Thyroid gland (tissue), 4 donors: Measurements from ENCODE around the gene PTAFR.

ENCODE experiments used
- POLR2A ChIP-seq, 2 donors: fragments of 450-650 bp; IDR thresholded peaks; one replicate each; pipeline ENCODE4 v1.6.1; 2017; ENCODE audit warnings: antibody characterized with exemption in 2 of 2, mild to moderate bottlenecking in 2 of 2, moderate library complexity in 1 of 2
- TF ChIP-seq, protein P1 (sequence below), 6 experiments: fragments of 200-600 bp in 3 of 6; fragments of 450-650 bp in 3 of 6; sonication (generic) in 3 of 6; IDR thresholded peaks; one replicate each; pipeline ENCODE4 v1.5.1; 2016 to 2019; ENCODE audit warnings: antibody characterized with exemption in 6 of 6, mild to moderate bottlenecking in 2 of 6, inconsistent platforms in 1 of 6, moderate library complexity in 1 of 6

DNA sequence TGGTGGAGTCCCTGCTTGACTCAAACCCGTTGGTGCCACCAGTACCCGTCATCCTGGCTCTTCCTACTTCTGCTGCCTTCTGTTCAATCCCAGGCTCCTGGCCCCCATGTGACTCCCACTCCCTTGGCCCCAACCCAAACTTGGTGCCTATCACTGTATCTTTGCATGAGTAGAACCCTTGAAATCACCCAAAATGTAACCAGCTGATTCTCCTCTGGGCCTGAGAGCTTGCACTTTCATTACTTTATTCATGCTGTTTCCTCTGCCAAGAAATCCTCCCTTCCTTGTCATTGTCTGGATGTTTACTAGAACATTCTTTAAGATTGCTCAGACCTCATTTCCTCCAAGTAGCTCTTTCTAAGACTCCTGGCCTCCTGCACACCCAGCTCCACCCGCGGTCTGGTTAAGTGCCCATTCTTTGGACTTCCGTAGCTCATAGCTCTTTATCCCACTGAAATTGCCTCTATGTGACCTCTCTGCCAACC, 15.7 kb downstream of the PTAFR start:
- TF ChIP-seq, protein P1, sequence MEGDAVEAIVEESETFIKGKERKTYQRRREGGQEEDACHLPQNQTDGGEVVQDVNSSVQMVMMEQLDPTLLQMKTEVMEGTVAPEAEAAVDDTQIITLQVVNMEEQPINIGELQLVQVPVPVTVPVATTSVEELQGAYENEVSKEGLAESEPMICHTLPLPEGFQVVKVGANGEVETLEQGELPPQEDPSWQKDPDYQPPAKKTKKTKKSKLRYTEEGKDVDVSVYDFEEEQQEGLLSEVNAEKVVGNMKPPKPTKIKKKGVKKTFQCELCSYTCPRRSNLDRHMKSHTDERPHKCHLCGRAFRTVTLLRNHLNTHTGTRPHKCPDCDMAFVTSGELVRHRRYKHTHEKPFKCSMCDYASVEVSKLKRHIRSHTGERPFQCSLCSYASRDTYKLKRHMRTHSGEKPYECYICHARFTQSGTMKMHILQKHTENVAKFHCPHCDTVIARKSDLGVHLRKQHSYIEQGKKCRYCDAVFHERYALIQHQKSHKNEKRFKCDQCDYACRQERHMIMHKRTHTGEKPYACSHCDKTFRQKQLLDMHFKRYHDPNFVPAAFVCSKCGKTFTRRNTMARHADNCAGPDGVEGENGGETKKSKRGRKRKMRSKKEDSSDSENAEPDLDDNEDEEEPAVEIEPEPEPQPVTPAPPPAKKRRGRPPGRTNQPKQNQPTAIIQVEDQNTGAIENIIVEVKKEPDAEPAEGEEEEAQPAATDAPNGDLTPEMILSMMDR (IDR thresholded peaks at IDR 0.05): no peak
- TF ChIP-seq POLR2A (IDR thresholded peaks at IDR 0.05): no peak
